GM12873 (cell line): ENCODE results near the gene TNFAIP8.

ENCODE experiments used
- TF ChIP-seq, protein P1 (sequence below): IDR thresholded peaks from 2 replicates; pipeline ENCODE4 v1.5.1; 2012; ENCODE audit warnings: low read depth, mild to moderate bottlenecking, moderate library complexity, low read length, control low read depth; ENCODE audit not compliant: insufficient read depth; ENCODE audit errors: missing control alignments

TNFAIP8 gene

GRCh38 chr5:119336845-119337580 lies 18.8 kb upstream of the TNFAIP8 start:
- TF ChIP-seq, protein P1, sequence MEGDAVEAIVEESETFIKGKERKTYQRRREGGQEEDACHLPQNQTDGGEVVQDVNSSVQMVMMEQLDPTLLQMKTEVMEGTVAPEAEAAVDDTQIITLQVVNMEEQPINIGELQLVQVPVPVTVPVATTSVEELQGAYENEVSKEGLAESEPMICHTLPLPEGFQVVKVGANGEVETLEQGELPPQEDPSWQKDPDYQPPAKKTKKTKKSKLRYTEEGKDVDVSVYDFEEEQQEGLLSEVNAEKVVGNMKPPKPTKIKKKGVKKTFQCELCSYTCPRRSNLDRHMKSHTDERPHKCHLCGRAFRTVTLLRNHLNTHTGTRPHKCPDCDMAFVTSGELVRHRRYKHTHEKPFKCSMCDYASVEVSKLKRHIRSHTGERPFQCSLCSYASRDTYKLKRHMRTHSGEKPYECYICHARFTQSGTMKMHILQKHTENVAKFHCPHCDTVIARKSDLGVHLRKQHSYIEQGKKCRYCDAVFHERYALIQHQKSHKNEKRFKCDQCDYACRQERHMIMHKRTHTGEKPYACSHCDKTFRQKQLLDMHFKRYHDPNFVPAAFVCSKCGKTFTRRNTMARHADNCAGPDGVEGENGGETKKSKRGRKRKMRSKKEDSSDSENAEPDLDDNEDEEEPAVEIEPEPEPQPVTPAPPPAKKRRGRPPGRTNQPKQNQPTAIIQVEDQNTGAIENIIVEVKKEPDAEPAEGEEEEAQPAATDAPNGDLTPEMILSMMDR: no peak

DNA sequence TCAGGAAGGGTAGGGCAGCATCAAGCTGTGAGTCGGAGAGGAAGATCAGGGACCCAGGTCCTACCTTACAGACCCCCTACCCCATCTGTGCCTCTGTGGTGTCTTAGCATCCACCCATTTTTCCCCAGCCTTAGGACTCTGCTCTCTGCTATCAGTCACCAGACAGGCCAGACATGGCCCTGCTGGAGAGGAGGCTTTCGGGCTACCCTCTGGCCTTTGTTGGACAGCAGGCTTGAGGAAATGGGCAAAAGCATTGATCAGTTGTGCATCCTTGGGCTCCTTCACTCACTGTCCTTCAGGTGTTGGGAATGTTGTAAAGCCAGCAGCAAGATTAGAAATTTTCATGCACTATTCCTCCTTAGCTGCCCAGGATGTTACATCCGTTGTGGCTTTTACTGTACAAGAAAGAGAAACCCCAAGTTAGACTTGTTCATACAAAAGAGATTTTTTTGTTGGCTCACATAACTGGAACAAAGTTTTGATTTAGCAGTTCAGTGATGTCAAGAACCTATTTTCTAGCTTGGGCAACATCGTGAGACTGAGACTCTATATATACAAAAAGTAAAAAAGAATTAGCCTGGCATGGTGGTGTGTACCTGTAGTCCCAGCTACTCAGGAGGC lies 17.4 kb upstream of the TNFAIP8 start:
- TF ChIP-seq, protein P1: no peak

- TF ChIP-seq, protein P1: no peak
Observed at GRCh38 chr5:119339344-119339743, 16.5 kb upstream of the TNFAIP8 start.

DNA sequence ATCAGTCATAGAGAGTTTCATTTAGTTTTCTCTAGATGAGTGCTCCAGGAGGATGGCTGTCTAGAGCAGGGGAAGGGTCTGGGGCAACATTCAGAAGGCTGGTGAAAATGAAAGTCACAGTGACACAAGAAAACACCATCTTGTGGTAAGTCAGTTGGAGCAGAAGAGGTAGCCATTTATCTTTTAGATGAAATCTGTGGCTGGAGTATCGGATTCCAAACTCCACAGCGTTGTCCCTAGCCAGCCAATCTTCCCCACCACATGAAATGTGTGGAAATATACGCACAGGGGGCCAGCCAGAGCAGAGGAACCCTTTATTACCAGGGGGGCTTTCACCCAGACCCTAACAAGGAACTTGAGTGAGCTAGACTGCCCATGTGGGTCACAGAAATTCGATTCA lies 15.9 kb upstream of the TNFAIP8 start:
- TF ChIP-seq, protein P1: no peak

DNA sequence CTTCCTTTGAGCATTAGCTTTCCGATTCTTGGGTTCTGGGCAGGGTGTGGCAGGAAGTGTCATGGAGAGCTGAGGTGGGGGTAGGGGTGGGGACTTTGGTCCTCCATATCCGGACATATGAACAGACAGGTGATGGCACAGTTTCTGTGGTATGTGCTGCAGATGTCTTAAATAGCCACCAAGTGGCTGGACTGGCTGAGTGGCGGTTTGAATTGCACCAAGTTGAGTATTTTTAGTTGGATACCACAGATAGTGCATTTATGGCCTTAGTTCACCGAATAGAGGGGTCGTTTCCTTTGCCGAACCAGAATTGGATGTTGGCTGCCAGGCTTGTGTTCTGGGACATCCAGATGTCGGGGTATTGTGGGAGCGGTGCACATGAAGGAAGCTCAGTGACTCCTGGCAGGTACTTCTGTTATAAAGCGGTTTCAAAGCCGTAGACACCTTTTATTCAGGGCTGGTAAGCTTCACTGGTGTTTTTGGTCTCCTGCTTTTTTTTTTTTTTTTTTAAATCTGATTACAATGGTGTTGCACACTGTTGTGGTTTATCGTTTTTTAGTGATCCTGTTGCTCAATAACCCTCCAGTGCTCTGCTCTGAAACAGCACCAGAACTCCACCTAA lies 15.1 kb upstream of the TNFAIP8 start:
- TF ChIP-seq, protein P1: peak; percentile 33

DNA sequence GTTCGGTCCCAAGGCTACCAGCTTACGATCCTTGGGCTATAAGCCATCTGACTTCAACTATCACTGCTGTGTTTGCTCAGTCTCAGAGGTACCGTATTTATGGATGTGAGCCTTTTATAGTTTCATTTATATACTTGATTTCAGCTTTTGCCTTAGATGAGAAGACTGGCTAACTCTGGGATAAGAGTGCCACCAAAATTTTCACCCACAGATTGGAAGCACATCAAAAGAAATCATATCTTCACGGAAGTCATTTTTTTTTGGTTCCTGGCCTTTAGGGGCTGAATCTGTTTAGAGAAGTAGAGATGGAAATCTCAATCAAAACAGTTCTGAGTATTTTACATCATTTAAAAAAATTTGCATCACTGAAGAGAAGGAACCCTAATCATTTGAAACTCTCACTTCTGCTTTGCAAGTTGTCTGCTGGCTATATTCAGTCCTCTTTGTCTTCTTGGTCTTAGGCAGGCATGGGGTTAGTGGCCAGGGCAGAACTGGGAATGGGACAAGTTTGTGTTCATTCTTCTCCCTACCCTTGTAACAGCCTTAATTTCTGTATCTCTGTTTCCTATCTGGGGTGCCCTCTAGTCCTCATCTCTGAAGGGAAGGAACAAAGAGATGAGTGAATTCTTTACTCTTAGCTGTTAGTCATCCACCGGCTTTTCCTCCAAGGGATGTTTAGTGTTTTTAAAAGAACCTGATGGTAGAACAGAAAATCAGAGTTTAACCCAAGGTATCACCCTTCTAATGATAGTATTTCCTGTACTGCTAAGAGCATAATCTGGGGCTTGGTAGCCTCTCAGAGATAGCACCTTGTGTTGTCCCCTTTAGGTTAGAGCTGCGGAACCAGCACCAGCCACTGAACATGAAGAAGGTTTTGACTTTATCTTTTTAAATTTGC lies 14.1 kb upstream of the TNFAIP8 start:
- TF ChIP-seq, protein P1: no peak
